HepG2 (cell line): Measurements from ENCODE around the gene C2CD3.

ENCODE experiments used
- MTA3 ChIP-seq: sonication (generic); formaldehyde crosslinking; IDR thresholded peaks from 2 replicates; pipeline ENCODE4 v1.4.0; 2020; ENCODE audit warnings: missing genetic modification reagents
- TF ChIP-seq, protein P1 (sequence below): sonication (generic); formaldehyde crosslinking; IDR thresholded peaks from 2 replicates; pipeline ENCODE4 v1.5.0; 2020; ENCODE audit warnings: mild to moderate bottlenecking, missing genetic modification reagents, moderate library complexity

DNA sequence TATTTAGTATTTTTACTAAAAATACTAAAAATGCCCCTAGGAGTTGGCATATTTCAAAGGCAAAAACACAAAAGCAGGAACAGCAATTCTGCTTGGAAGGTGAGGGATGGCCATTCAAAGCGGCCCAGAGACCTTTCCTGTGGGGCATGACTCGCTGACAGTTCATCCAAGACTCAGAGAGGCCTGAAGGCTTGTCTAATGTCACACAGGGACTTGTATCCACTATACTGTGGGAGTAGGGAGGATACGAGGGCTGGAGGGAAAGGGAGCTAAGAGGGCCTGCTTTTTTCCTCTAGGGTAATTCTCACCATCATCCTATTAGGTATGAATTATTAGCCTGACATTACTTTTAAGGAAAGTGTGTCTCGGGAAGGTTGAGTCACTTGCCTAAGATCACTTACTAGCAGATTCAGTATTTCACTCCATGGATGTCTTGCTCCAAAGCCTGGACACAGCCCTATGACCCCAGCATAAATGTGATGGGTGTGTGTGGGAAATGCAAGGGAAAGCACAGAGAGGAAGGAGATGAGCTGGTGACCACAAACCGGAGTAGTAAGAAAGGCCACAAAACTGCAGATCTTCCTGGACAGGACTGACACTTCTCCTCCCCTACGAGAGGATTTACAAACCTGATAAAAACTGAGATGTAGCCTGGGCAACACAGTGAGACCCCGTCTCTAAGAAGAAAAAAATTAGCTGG is 145.2 kb downstream of the C2CD3 start:
- no peak for TF ChIP-seq MTA3 (CRISPR knock-in tag)
- TF ChIP-seq, protein P1, sequence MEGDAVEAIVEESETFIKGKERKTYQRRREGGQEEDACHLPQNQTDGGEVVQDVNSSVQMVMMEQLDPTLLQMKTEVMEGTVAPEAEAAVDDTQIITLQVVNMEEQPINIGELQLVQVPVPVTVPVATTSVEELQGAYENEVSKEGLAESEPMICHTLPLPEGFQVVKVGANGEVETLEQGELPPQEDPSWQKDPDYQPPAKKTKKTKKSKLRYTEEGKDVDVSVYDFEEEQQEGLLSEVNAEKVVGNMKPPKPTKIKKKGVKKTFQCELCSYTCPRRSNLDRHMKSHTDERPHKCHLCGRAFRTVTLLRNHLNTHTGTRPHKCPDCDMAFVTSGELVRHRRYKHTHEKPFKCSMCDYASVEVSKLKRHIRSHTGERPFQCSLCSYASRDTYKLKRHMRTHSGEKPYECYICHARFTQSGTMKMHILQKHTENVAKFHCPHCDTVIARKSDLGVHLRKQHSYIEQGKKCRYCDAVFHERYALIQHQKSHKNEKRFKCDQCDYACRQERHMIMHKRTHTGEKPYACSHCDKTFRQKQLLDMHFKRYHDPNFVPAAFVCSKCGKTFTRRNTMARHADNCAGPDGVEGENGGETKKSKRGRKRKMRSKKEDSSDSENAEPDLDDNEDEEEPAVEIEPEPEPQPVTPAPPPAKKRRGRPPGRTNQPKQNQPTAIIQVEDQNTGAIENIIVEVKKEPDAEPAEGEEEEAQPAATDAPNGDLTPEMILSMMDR (CRISPR knock-in tag): no peak
